NCI-H2081 (cell line): ENCODE measurements around the gene ZGRF1.
"Not testable (repeated sequence)": the region's sequence is repeated elsewhere in the genome, so short reads cannot be mapped to it uniquely, and the experiment has no call there.

Experiments used
- DNase-seq, 2 experiments: peaks; one replicate each; lab custom pipeline; 2025; lab: John Stamatoyannopoulos, UW

Gene ZGRF1, protein sequence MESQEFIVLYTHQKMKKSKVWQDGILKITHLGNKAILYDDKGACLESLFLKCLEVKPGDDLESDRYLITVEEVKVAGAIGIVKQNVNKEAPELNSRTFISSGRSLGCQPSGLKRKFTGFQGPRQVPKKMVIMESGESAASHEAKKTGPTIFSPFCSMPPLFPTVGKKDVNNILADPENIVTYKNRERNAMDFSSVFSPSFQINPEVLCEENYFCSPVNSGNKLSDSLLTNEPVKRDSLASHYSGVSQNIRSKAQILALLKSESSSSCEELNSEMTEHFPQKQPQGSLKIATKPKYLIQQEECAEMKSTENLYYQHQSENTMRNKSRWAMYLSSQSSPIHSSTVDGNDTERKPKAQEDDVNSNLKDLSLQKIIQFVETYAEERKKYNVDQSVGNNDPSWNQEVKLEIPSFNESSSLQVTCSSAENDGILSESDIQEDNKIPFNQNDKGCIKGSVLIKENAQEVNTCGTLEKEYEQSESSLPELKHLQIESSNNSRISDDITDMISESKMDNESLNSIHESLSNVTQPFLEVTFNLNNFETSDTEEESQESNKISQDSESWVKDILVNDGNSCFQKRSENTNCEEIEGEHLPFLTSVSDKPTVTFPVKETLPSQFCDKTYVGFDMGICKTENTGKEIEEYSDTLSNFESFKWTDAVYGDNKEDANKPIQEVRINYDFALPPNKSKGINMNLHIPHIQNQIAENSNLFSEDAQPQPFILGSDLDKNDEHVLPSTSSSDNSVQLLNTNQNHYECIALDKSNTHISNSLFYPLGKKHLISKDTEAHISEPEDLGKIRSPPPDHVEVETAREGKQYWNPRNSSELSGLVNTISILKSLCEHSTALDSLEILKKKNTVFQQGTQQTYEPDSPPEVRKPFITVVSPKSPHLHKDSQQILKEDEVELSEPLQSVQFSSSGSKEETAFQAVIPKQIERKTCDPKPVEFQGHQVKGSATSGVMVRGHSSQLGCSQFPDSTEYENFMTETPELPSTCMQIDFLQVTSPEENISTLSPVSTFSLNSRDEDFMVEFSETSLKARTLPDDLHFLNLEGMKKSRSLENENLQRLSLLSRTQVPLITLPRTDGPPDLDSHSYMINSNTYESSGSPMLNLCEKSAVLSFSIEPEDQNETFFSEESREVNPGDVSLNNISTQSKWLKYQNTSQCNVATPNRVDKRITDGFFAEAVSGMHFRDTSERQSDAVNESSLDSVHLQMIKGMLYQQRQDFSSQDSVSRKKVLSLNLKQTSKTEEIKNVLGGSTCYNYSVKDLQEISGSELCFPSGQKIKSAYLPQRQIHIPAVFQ (N-terminal part only)

GRCh38 chr4:112636688-112637551 is at the start of gene ZGRF1, which contains the start of gene LARP7:
Gene ZGRF1 (minus strand): TSS chr4:112636909. CDS start chr4:112633176, 3,733 bp downstream.
Gene LARP7 (plus strand): TSS chr4:112637143. CDS start chr4:112644670, 7,527 bp downstream.
- DNase-seq: peak; percentile 95 to 97

GRCh38 chr4:112680996-112681395 is 44.3 kb upstream of the ZGRF1 start:
- no peak for DNase-seq

GRCh38 chr4:112677519-112678091 is 40.9 kb upstream of the ZGRF1 start:
- DNase-seq: no peak

- DNase-seq: no peak
These were observed 37.7 kb upstream of the ZGRF1 start for GRCh38 chr4:112674376-112674775.

DNA sequence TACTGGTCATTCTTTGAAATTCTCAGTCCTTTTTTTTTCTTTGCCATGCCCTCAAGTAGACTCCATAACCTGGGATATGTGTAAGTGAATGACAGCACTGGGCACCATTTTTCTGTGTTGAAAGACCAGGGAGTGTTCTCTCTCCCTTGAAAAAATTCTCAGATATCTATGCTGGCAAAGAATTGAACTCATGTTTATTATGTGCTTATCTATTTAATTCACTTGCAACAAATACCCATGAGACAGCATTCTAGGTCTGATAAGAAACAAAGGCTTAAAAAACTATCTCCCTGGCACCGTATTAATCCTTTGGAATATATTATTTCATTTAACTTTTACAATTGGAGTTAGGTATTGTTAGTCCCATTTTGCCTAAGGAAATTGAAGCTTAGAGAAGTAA is 37.0 kb upstream of the ZGRF1 start:
- no peak for DNase-seq

- DNase-seq: no peak
These were observed 36.4 kb upstream of the ZGRF1 start for GRCh38 chr4:112673076-112673475.

DNA sequence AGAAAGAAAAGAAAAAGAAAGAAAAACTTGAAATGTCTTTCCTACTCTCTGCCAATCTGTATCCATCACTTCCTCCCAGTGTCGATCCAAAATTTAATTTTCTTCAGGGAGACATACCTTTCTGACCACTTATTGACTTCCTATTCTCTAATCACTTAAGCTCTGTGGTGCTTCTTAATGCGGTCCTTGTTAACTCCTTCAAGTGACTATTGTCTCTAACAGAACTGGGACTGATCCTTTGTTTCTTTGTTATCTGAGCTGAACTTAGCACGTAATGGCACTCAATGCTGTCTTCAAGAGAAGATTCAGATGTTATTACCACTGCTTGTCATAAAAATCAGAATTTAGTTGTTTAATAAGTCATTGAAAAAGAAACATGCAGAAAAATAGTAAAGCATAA is 31.4 kb upstream of the ZGRF1 start:
- DNase-seq: no peak

DNA sequence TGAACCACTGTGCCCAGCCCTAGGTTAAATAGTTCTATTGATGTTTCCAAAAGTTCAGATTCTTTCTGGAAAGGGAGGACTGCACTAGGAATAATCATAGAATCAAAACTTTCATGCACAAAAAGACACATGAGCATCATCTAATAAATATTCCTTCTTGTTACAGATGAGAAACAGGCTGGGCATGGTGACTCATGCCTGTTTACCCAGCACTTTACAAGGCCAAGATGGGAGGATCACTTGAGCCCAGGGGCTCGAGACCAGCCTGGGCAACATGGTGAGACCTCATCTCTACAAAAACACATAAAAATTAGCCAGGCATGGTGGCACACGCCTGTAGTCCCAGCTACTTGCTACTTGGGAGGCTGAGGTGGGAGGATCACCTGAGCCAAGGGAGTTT is 27.9 kb upstream of the ZGRF1 start:
- no peak for DNase-seq

GRCh38 chr4:112656115-112656514 is 19.4 kb upstream of the ZGRF1 start:
- not testable (repeated sequence) for DNase-seq

DNA sequence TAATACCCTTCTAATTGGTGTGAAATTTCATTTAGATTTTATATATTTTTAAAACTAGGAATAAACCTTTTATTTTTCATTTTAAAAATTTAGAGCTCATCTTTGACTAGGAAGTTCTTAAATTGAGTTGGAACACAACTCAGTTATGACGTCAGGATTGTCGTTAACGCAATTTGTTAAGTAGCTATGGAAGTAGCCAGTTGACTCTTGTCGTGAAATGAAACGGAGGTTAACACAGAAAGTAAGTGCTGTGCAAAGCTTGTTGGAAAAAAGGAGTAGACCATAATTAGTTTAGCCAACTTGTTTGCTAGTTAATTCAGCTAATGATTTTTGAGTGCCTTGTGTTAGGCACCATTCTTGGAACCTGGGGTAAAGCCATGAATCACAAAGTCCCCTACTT is 18.6 kb upstream of the ZGRF1 start:
- no peak for DNase-seq

DNA sequence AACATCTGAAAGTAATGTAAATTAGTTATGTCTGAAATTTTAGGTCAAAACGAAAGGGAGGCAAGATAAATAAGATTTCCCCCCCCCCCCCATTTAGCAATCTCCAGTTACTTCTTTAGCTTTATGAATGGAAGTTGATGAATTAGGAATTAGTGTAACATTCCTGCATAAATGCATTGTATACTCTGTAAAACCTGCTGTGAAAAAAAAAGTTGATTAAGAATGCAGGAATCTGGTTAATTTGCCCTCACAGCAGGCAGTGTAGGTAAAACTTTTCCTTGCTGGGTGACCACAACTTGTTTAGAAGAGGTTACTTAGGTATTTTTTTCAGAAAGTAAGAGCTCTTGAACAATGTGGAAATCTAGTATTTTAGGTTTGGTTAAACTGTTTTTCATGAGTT is 15.5 kb upstream of the ZGRF1 start:
- no peak for DNase-seq

DNA sequence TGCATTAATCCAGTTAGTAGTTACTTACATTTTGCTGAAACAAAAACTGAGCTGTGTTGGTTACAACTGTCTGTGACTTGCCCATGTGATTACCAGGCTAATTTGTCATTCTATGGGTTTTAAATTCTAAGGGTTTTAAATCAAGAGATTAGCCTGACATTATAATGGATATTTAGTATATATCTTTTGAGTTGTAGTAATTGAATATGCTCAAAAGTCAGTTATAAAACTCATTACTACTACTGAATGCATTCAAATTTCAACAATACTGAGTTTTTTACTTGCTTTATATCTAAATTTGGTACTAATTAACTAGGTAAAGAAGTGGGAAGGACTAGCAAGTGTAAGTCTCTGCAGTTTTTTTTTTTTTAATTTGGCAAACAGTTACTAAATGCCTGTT is 14.9 kb upstream of the ZGRF1 start:
- no peak for DNase-seq

- no peak for DNase-seq
These were observed 13.6 kb upstream of the ZGRF1 start for GRCh38 chr4:112650332-112650731.

- DNase-seq: no peak
These were observed 12.3 kb upstream of the ZGRF1 start for GRCh38 chr4:112649055-112649408.

DNA sequence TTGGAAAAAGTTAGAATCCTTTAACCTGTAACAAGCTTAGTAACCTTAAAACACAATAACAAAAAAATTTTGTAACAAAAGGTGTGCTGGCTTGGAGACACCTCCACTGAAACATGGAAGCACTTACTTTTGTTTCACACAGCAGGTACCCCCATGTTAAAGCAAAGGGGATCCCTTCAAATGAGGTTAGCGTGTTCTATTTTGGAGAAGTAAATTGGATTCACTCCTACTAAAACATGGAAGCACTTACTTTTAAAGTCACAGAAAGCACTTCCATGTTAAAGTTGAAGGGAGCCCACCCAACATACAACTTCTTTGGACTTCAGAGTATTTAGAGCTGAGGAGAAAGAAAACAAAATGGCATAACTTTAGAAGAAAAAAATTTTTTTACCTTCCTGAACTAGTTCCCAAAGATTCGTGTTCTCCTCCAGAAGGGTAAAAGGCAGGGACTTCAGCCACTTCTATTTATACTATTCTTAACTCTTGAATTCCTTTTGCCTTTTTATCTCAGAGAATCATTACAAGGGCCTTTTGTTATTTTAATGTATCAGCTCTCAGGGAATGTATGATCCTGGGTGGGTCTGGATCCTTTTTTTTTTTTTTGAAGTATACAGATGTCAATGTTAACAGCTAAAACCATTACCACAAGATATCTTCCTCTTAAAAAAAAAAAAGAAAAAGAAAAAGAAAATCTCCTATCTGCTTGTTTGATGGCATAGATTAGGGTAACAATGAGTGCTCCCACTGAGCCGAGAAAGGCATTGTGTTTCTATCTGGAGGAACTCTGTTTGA is 11.8 kb upstream of the ZGRF1 start:
- no peak for DNase-seq

GRCh38 chr4:112647785-112648184 is 11.1 kb upstream of the ZGRF1 start:
- no peak for DNase-seq

DNA sequence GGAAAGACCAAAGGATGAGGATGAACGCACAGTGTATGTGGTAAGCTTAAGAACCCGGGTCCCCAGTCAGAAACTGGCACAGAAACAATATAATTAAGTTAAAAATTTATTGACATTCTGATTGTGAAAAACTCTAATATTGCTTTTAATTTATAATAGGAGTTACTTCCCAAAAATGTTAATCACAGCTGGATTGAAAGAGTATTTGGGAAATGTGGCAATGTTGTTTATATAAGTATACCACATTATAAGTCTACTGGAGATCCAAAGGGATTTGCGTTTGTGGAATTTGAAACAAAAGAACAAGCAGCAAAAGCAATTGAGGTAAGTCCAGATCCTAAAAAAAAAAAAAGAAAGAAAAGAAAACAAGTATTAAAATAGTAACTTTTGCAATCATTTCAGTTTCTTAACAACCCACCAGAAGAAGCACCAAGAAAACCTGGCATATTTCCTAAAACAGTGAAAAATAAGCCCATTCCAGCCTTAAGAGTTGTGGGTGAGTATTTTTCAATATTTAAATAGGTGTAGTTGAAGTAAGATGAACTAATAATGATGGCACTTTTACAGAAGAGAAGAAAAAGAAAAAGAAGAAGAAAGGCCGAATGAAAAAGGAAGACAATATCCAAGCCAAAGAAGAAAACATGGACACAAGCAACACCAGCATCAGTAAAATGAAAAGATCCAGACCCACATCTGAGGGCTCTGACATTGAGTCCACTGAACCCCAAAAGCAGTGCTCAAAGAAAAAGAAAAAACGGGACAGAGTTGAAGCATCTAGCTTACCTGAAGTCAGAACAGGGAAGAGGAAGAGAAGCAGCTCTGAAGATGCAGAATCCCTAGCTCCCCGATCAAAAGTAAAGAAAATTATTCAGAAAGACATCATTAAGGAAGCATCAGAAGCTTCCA is 10.2 kb upstream of the ZGRF1 start:
- DNase-seq: no peak

DNA sequence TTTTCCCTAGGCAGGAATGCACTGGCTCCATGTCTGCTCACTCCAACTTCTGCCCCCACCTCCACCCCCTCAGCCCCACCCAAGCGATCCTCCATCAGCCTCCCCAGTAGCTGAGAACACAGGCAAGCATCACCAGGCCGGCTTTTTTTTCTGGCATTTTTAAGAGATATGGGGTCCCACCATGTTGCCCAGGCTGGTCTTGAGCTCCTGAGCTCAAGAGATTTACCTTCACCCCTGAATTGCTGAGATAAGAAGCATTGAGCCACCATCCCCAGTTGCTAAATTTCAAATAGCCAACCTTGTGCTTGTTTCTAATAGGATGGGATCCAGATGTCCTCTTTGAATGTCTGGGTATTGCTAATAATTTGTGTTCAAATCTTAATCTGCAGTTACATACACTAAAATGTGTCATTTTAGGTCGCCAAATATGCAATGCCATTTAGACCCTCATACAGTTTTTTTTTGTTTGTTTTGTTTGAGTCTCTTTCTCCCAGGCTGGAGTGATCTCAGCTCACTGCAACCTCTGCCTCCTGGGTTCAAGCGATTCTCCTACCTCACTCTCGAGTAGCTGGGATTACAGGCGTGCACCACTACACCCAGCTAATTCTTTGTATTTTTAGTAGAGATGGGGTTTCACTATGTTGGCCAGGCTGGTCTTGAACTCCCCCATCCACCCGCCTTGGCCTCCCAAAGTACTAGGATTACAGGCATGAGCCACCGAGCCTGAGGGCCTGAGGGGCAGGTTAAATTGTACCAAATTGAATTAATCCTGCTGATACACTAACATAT is 9.0 kb upstream of the ZGRF1 start:
- no peak for DNase-seq
